Fibroblast of pulmonary artery (primary cell): ENCODE data around the gene MEI4.
"Not testable (repeated sequence)": the region's sequence is repeated elsewhere in the genome, so short reads cannot be mapped to it uniquely, and the experiment has no call there.

Experiments
- DNase-seq: peaks from one replicate; pipeline ENCODE4 v3.0.0-alpha.2; 2010; ENCODE audit warnings: low read depth
- H3K4me3 ChIP-seq: replicated peaks from 2 replicates; pipeline ENCODE4 v1.5.1; 2011; ENCODE audit warnings: low read depth, mild to moderate bottlenecking, control low read depth, low read length, moderate library complexity
- TF ChIP-seq, protein P1 (sequence below): IDR thresholded peaks from 2 replicates; pipeline ENCODE4 v1.5.1; 2011; ENCODE audit warnings: mild to moderate bottlenecking, control low read depth, low read length, inconsistent platforms; ENCODE audit errors: missing control alignments

Gene MEI4

DNA sequence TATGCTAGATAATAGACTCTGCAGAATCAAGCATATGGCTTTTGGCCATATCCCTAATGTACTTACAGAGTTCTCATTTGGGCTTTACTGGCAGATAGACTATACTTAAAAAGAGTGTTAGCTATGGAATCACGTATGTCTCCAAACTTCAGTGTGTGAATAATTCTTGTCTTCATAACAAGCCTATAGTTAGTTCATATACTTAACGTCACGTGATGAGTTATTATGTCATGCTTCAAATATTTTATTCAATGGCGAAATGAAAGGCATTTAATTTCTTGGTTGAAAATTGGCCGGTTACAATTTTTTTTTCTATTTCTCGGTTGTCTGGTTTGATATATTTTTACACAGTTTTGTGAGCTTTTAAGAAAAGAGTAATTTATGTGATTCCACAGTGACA lies 62.7 kb downstream of the MEI4 start:
- no peak for DNase-seq
- TF ChIP-seq, protein P1, sequence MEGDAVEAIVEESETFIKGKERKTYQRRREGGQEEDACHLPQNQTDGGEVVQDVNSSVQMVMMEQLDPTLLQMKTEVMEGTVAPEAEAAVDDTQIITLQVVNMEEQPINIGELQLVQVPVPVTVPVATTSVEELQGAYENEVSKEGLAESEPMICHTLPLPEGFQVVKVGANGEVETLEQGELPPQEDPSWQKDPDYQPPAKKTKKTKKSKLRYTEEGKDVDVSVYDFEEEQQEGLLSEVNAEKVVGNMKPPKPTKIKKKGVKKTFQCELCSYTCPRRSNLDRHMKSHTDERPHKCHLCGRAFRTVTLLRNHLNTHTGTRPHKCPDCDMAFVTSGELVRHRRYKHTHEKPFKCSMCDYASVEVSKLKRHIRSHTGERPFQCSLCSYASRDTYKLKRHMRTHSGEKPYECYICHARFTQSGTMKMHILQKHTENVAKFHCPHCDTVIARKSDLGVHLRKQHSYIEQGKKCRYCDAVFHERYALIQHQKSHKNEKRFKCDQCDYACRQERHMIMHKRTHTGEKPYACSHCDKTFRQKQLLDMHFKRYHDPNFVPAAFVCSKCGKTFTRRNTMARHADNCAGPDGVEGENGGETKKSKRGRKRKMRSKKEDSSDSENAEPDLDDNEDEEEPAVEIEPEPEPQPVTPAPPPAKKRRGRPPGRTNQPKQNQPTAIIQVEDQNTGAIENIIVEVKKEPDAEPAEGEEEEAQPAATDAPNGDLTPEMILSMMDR: no peak
- H3K4me3 ChIP-seq: no peak overlapping the region

DNA sequence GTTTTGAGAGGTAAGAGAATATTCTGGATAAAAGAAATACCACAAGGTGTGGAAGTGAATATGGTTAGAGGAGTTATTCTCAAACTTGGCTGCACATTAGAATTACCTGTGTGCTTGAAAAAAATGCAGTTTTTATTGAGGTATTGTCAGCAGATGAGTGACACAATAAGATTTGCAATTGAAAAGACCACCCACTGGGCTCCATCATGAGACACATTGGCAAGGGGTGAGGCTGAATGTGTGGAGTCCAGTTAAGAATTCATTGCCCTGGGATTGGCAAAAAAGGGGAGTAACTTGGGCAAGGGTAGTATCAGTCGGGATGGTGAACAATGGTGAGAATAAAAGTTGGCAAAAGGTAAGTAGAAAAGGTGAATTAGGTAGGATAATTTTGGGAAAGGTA lies 63.5 kb downstream of the MEI4 start:
- H3K4me3 ChIP-seq: no peak overlapping the region
- TF ChIP-seq, protein P1: no peak
- DNase-seq: no peak

DNA sequence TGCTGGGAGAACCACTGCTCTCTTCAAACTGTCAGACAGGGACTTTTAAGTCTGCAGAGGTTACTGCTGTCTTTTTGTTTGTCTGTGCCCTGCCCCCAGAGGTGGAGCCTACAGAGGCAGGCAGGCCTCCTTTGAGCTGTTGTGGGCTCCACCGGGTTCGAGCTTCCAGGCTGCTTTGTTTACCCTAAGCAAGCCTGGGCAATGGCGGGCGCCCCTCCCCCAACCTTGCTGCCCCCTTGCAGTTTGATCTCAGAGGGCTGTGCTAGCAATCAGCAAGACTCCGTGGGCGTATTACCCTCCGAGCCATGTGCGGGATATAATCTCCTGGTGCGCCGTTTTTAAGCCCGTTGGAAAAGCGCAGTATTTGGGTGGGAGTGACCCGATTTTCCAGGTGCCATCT lies 83.2 kb downstream of the MEI4 start:
- H3K4me3 ChIP-seq, DNase-seq: not testable (repeated sequence)

DNA sequence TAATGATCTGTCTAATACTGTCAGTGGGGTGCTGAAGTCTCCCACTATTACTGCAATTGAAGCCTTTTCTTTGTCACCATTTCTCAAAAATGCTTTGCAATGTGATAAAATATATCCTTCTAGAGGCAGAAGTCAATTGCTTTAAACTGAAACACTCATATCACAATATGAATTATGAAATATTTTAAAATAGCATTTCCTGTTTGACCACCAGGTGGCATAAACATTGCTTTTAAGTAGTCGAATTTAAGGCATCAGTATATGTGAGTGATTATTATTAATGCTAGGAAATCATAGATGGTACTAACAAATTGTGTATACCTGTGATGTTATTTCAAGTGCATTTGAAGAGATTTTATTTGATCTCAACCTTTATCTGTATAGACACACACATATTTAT lies 87.5 kb downstream of the MEI4 start:
- H3K4me3 ChIP-seq: no peak overlapping the region
- TF ChIP-seq, protein P1: peak; percentile 37
- peak; percentile 46 for DNase-seq

DNA sequence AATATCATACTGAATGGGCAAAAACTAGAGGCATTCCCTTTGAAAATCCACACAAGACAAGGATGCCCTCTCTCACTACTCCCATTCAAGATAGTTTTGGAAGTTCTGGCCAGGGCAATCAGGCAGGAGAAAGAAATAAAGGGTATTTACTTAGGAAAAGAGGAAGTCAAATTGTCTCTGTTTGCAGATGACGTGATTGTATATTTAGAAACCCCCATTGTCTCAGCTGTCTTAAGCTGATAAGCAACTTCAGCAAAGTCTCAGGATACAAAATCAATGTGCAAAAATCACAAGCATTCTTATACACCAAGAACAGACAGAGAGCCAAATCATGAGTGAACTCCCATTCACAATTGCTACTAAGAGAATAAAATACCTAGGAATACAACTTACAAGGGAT lies 99.3 kb downstream of the MEI4 start:
- DNase-seq, H3K4me3 ChIP-seq: not testable (repeated sequence)

DNA sequence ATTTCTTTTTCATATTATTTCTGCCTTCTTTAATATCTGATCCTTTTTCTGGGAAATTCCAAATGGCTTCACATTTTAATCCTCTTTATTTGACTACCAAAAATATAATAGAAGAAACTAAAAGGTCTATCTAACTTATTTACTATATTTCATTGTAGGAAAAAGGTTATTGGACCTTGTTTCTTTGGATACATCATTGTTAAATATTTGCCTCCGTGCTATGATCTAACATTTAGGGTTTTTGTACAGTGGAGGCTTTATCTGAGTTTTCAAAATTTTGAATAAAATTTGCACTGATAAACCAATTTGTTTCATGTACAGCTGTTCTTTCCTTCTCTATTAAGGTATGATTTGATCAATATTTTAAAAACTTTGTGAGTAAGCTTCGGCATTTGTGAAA lies 109.5 kb downstream of the MEI4 start:
- no peak overlapping the region for H3K4me3 ChIP-seq
- no peak for DNase-seq
- TF ChIP-seq, protein P1: no peak

DNA sequence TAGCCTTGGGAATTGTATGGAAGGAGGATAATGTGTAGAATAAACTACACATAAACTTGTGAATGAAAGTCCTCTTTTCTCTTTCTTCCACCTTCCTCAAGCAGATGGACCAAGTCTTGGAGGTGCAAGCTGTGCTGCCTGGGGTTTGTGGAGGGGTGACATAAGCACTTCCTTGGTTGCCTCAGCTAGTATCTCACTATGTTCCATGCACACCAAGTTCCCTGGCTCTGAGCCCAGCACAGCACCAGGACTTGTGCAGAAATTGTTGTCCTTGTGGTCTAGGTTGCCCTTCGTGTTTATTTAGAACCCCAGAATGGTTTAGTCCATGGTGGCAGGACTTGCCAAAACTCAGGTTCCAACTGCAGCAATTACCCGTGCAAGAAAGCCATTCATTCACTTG lies 110.3 kb downstream of the MEI4 start:
- no peak for DNase-seq
- TF ChIP-seq, protein P1: no peak
- no peak overlapping the region for H3K4me3 ChIP-seq

DNA sequence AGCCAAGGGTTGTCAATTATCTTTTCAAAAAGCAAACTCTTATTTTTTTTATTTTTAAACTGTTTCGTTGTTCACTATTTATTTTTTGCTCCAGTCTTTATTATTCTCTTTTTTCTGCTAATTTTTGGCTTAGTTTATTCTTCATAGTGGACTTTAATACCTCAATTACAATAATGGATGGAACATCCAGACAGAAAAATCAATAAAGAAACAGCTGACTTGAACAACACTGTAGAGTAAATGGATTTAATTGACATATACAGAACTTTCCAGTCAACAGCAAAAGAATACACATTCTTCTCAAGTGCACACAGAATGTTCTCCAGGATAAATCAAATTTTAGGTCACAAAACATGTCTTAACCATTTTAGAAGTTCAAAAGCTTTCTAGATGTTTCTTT lies 111.5 kb downstream of the MEI4 start:
- DNase-seq: no peak
- TF ChIP-seq, protein P1: no peak

More for the DNA sequence above, 111.5 kb downstream of the MEI4 start:
- no peak overlapping the region for H3K4me3 ChIP-seq
